Naive thymus-derived CD4-positive, alpha-beta T cell (primary cell): Measurements from ENCODE around the gene PDCD11. TPM values are rescaled to one million over a fixed set of nuclear protein-coding genes. Genes with fewer than 3 reads are reported as not detected.

ENCODE experiments used
- ATAC-seq: fragments of 150-1000 bp; cut with Tn5 transposase; 2 replicates; pipeline ENCODE4 v1.10.0; 2021; ENCODE audit warnings: mild to moderate bottlenecking, moderate library complexity
- CTCF ChIA-PET: fragments of 350-600 bp; sonication (Branson Sonifier 250); formaldehyde crosslinking; loops from one replicate; lab custom pipeline; 2021; ENCODE audit warnings: antibody characterized with exemption; lab: Charles Lee
- POLR2A ChIA-PET: fragments of 350-600 bp; sonication (Branson Sonifier 250); formaldehyde crosslinking; loops from one replicate; lab custom pipeline; 2021; ENCODE audit warnings: antibody characterized with exemption, inconsistent platforms; lab: Charles Lee
- DNase-seq, 9 donors: peaks; one replicate each; pipeline versions ENCODE4 v3.0.0 to v3.0.0-alpha.2; 2020 to 2022; ENCODE audit warnings: mixed read lengths in 1 of 9
- H3K27ac ChIP-seq: one replicate; pipeline ENCODE4 v1.7.0; 2013; ENCODE audit warnings: mild to moderate bottlenecking, low read depth, low read length, moderate library complexity
- H3K27me3 ChIP-seq, 2 donors: one replicate each; pipeline ENCODE4 v1.7.0; 2013; ENCODE audit warnings: low read length in 2 of 2, mild to moderate bottlenecking in 2 of 2, moderate library complexity in 2 of 2; ENCODE audit not compliant: control insufficient read depth in 2 of 2, insufficient read depth in 2 of 2
- H3K36me3 ChIP-seq, 3 experiments: 1 replicate in 2 of 3; 2 replicates in 1 of 3; pipeline ENCODE4 v1.7.0; 2013; ENCODE audit warnings: low read length in 3 of 3, mild to moderate bottlenecking in 3 of 3, moderate library complexity in 1 of 3; ENCODE audit not compliant: insufficient read depth in 3 of 3, control insufficient read depth in 2 of 3
- H3K4me1 ChIP-seq, 2 donors: one replicate each; pipeline ENCODE4 v1.7.0; 2013; ENCODE audit warnings: low read length in 2 of 2, mild to moderate bottlenecking in 2 of 2, moderate library complexity in 1 of 2; ENCODE audit not compliant: control insufficient read depth in 2 of 2, insufficient read depth in 2 of 2
- H3K4me3 ChIP-seq: 2 replicates; pipeline ENCODE4 v1.7.0; 2013; ENCODE audit warnings: mild to moderate bottlenecking, low read length
- H3K9me3 ChIP-seq, 3 experiments: 1 replicate in 2 of 3; 2 replicates in 1 of 3; pipeline ENCODE4 v1.7.0; 2013; ENCODE audit warnings: low read length in 3 of 3; ENCODE audit not compliant: control insufficient read depth in 2 of 3
- H3K27ac Mint-ChIP-seq, 9 donors: one replicate each; pipeline ENCODE4 v1.8.0; 2020 to 2022; ENCODE audit warnings: mixed read lengths in 9 of 9, mild to moderate bottlenecking in 8 of 9, moderate library complexity in 5 of 9, inconsistent platforms in 2 of 9
- H3K27me3 Mint-ChIP-seq, 5 donors: one replicate each; pipeline ENCODE4 v1.8.0; 2021 to 2022; ENCODE audit warnings: mixed read lengths in 5 of 5, mild to moderate bottlenecking in 1 of 5
- H3K36me3 Mint-ChIP-seq, 5 donors: one replicate each; pipeline ENCODE4 v1.8.0; 2020 to 2022; ENCODE audit warnings: mixed read lengths in 5 of 5, mild to moderate bottlenecking in 3 of 5, inconsistent platforms in 1 of 5
- H3K4me1 Mint-ChIP-seq, 7 donors: one replicate each; pipeline ENCODE4 v1.8.0; 2020 to 2022; ENCODE audit warnings: mixed read lengths in 7 of 7, mild to moderate bottlenecking in 3 of 7, inconsistent platforms in 1 of 7
- H3K4me3 Mint-ChIP-seq, 10 donors: one replicate each; pipeline ENCODE4 v1.8.0; 2020 to 2022; ENCODE audit warnings: mild to moderate bottlenecking in 10 of 10, mixed read lengths in 10 of 10, moderate library complexity in 6 of 10, inconsistent platforms in 2 of 10
- H3K9me3 Mint-ChIP-seq, 11 donors: one replicate each; pipeline ENCODE4 v1.8.0; 2020 to 2022; ENCODE audit warnings: mixed read lengths in 11 of 11, mild to moderate bottlenecking in 4 of 11, inconsistent platforms in 1 of 11, moderate library complexity in 1 of 11
- intact Hi-C, 2 donors: fragments of 100-400 bp; cut with micrococcal nuclease; formaldehyde crosslinking; loops; one replicate each; pipeline ENCODE4 v1.15.1; 2023
- polyA plus RNA-seq, 2 donors: library from polyadenylated mRNA; unstranded; fragments of 300-500 nt; fragmentation: Illumina TruSeq; gene quantifications; one replicate each; pipeline ENCODE4 v1.2.3, GENCODE V29; 2021
- total RNA-seq, 6 experiments: library from RNA in 5 of 6; stranded (reverse) in 5 of 6; gene quantifications; 1 replicate in 5 of 6; 2 replicates in 1 of 6; pipeline ENCODE4 v1.2.3 and lab custom pipeline; 2021 to 2026

PDCD11 gene
- total and polyA plus RNA-seq, 7 experiments from 2014 or later: 7.5 to 56.3 (median 31.9) TPM

DNA sequence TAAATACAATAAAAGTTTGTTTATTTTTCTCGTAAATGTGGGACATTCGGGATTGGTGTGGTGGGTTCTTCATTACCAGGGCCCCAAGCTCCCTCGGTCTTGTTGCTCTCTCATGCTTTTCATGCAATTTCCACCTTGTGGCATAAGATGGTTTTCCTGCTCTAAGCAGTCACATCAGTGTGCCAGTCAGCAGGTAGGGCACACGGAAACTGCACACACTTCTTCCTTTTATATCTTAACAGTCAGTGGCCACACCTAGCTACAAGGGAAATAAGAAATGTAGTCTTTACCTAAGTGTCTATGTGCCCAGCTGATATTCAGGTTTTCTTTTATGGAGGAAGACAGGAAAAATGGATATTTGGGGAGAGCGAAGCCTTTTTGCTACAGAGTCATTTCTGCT lies 22.2 kb upstream of the PDCD11 start:
- peaks cover 14 to 46% (median 30%) of the 10 kb centered on the region in 7 donors for H3K4me1 Mint-ChIP-seq
- POLR2A ChIA-PET: interaction anchor here (0.6 to 1.5 kb wide), 2 partner anchors 22 to 208 kb away, joined by 3 to 4 read pairs; partner anchors contain the start of genes ATP5MK and PDCD11
- Histone ChIP-seq H3K9me3 (no peaks in the 10 kb centered on the region), H3K36me3 (peaks cover 0 to 24% (median 0%) of the 10 kb centered on the region in 3 experiments), H3K4me3 (no peak overlapping the region), H3K27ac (no peak overlapping the region), H3K27me3 (no peaks in the 10 kb centered on the region), H3K4me1 (peaks cover 4 to 13% of the 10 kb centered on the region in 2 donors)
- CTCF ChIA-PET: no interaction called here
- peaks cover 7 to 21% (median 16%) of the 10 kb centered on the region in 5 donors for H3K36me3 Mint-ChIP-seq
- intact Hi-C loops: no loop called here
- H3K27ac Mint-ChIP-seq: peak overlapping the region in 6 of 9 donors; percentile 6 to 88 (median 41)
- H3K27me3 Mint-ChIP-seq: no peaks in the 10 kb centered on the region
- DNase-seq: peak in 2 of 9 donors; percentile 21 to 30
- ATAC-seq: no peak
- peak overlapping the region in 3 of 10 donors; percentile 34 to 67 (median 36) for H3K4me3 Mint-ChIP-seq
- no peaks in the 10 kb centered on the region for H3K9me3 Mint-ChIP-seq

DNA sequence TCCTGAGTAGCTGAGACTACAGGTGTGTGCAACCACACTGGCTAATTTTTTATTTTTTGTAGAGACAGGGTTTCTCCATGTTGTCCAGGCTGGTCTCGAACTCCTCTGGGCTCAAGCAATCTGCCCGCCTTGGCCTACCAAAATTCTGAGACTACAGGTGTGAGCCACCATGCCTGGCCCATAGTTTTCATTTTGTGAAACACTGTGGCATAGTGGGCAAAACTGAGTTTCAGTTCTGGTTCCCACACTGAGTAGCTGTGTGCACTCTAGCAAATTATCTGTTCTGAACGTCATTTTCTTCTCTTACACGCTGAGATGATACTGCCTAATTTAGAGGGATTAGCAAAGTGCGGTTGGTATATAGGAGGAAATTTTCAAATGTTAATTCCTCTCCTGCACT lies 13.7 kb upstream of the PDCD11 start:
- no peak overlapping the region for H3K4me3 Mint-ChIP-seq
- no peaks in the 10 kb centered on the region for H3K4me1 ChIP-seq
- H3K36me3 ChIP-seq: peaks cover 4 to 36% (median 8%) of the 10 kb centered on the region in 3 experiments
- H3K9me3 ChIP-seq: no peaks in the 10 kb centered on the region
- H3K27me3 ChIP-seq: no peaks in the 10 kb centered on the region
- DNase-seq (no peak), ATAC-seq (no peak)
- no peak overlapping the region for H3K27ac ChIP-seq
- intact Hi-C loops: no loop called here
- no peaks in the 10 kb centered on the region for H3K4me1 Mint-ChIP-seq
- no peaks in the 10 kb centered on the region for H3K9me3 Mint-ChIP-seq
- no peak overlapping the region for H3K4me3 ChIP-seq
- ChIA-PET CTCF (interaction anchor here (0.6 kb wide), 1 partner anchor 303 kb away, joined by 3 read pairs; no protein-coding TSS in a partner anchor), POLR2A (interaction anchor here (0.6 to 1.5 kb wide), 2 partner anchors 14 to 449 kb away, joined by 4 to 6 read pairs; partner anchors contain the start of gene TAF5)
- H3K27me3 Mint-ChIP-seq: no peaks in the 10 kb centered on the region
- H3K36me3 Mint-ChIP-seq: peaks cover 0 to 24% (median 6%) of the 10 kb centered on the region in 5 donors
- H3K27ac Mint-ChIP-seq: no peak overlapping the region

DNA sequence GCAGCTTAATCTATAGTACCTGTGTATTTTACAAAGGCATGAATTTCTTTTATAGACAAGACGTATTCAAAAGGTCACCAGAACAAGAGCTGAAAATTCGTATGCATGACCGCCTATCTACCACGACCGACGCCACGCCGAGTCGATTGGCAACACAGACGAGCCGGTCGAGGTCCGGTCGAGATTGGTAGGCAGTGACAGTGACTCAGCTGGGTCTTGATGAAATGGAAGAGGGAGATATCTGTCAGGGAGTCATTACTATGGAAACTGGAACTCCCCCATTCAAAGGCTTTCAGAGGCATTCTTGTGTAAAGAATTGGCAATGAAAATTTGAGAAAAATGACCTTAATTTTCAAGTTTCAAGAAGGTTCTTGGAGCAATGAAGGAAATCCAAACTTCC lies 2.2 kb upstream of the PDCD11 start:
- Mint-ChIP-seq H3K27ac (peak overlapping the region in 5 of 9 donors; percentile 16 to 80 (median 62)), H3K9me3 (no peaks in the 10 kb centered on the region), H3K4me3 (peak overlapping the region in 9 of 10 donors; percentile 63 to 99 (median 75)), H3K4me1 (peaks cover 38 to 64% (median 55%) of the 10 kb centered on the region in 7 donors), H3K36me3 (peaks cover 0 to 14% (median 5%) of the 10 kb centered on the region in 5 donors), H3K27me3 (no peaks in the 10 kb centered on the region)
- DNase-seq (no peak), ATAC-seq (no peak)
- no peaks in the 10 kb centered on the region for H3K9me3 ChIP-seq
- ChIA-PET POLR2A (interaction anchor here (3.5 kb wide), 1 partner anchor 26 kb away, joined by 24 read pairs; the partner anchor contains the start of gene TAF5), CTCF (interaction anchor here (0.9 kb wide), 1 partner anchor 1555 kb away, joined by 3 read pairs; no protein-coding TSS in a partner anchor)
- intact Hi-C loops: loop anchor here in 1 of 2 donors (10.0 kb wide), 1 partner anchor 871 kb away; the partner anchor contains the start of gene GSTO2
- no peak overlapping the region for H3K27ac ChIP-seq
- H3K4me1 ChIP-seq: peaks cover 25 to 33% of the 10 kb centered on the region in 2 donors
- peaks cover 4 to 44% (median 8%) of the 10 kb centered on the region in 3 experiments for H3K36me3 ChIP-seq
- no peak overlapping the region for H3K4me3 ChIP-seq
- no peaks in the 10 kb centered on the region for H3K27me3 ChIP-seq

DNA sequence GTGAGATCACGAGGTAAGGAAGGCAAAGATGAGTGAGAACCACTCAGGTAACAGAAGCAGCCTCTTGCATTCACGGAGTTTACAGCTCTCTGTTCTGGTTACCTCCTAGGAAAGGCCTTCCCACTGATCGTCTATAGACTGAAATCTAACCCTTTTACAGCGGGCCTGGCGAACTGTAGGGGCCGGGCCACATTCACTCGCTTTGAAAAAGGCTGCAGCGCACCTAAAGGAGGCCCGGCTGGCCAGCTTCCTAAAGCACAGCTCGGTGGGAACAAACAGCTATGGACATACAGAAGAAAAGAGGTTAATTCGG lies 716 bp upstream of the PDCD11 start:
- H3K27me3 Mint-ChIP-seq: no peaks in the 10 kb centered on the region

DNA sequence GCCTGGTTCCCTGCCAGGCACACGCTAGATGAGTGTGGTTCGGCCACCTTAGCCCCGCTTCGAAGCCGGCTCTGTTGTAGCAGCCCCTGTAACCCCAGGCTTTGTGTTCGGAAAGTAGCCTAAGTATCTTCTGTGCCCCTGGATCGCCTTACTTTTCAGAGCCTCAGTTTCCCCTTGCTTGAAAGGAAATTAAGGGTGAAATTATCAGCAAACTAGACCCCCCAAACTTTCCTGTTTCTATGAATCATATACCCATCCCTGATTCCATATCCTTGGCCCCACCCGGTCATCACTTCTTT lies 312 bp downstream of the PDCD11 start:
- no peak for ATAC-seq
- peaks cover 6 to 41% (median 17%) of the 10 kb centered on the region in 3 experiments for H3K36me3 ChIP-seq
- H3K27me3 ChIP-seq: no peaks in the 10 kb centered on the region
- ChIA-PET CTCF (interaction anchor here (0.6 kb wide), 1 partner anchor 751 kb away, joined by 7 read pairs; no protein-coding TSS in a partner anchor), POLR2A (interaction anchor here (0.6 to 3.5 kb wide), 3 partner anchors 10 to 479 kb away, joined by 4 to 24 read pairs (median 11); partner anchors contain the start of genes CNNM2 and TAF5)
- Mint-ChIP-seq H3K4me1 (peaks cover 42 to 68% (median 62%) of the 10 kb centered on the region in 7 donors), H3K27ac (peak overlapping the region; percentile 89 to 97 (median 96)), H3K4me3 (peak overlapping the region; percentile 91 to 99 (median 99)), H3K27me3 (no peaks in the 10 kb centered on the region), H3K36me3 (peaks cover 0 to 22% (median 9%) of the 10 kb centered on the region in 5 donors), H3K9me3 (no peaks in the 10 kb centered on the region)
- H3K9me3 ChIP-seq: no peaks in the 10 kb centered on the region
- intact Hi-C loops: loop anchor here (1.0 to 10.0 kb wide), 6 partner anchors 28 to 894 kb away; partner anchors contain the start of genes CNNM2 (in 2 of the 2), PCGF6 (in 2 of the 2), ACTR1A (in 1 of the 2) and BORCS7 (in 1 of the 2)
- peak overlapping the region; percentile 91 for H3K4me3 ChIP-seq
- H3K27ac ChIP-seq: peak overlapping the region; percentile 87
- DNase-seq: no peak
- peaks cover 25 to 33% of the 10 kb centered on the region in 2 donors for H3K4me1 ChIP-seq

More for the DNA sequence above, 716 bp upstream of the PDCD11 start:
- peaks cover 42 to 68% (median 62%) of the 10 kb centered on the region in 7 donors for H3K4me1 Mint-ChIP-seq
- Histone ChIP-seq H3K27me3 (no peaks in the 10 kb centered on the region), H3K4me3 (peak overlapping the region; percentile 91), H3K27ac (peak overlapping the region; percentile 87), H3K4me1 (peaks cover 25 to 33% of the 10 kb centered on the region in 2 donors), H3K36me3 (peaks cover 10 to 46% (median 12%) of the 10 kb centered on the region in 3 experiments), H3K9me3 (no peaks in the 10 kb centered on the region)
- DNase-seq (peak in 1 of 9 donors; percentile 26), ATAC-seq (no peak)
- ChIA-PET POLR2A (interaction anchor here (0.6 to 3.5 kb wide), 6 partner anchors 8 to 801 kb away, joined by 3 to 24 read pairs (median 3); partner anchors contain the start of gene TAF5), CTCF (no interaction called here)
- no peaks in the 10 kb centered on the region for H3K9me3 Mint-ChIP-seq
- H3K27ac Mint-ChIP-seq: peak overlapping the region; percentile 84 to 97 (median 95)
- H3K36me3 Mint-ChIP-seq: peaks cover 0 to 19% (median 9%) of the 10 kb centered on the region in 5 donors
- intact Hi-C loops: loop anchor here (1.0 to 10.0 kb wide), 6 partner anchors 27 to 893 kb away; partner anchors contain the start of genes CNNM2 (in 2 of the 2), PCGF6 (in 2 of the 2), ACTR1A (in 1 of the 2) and BORCS7 (in 1 of the 2)
- H3K4me3 Mint-ChIP-seq: peak overlapping the region; percentile 91 to 99 (median 99)

DNA sequence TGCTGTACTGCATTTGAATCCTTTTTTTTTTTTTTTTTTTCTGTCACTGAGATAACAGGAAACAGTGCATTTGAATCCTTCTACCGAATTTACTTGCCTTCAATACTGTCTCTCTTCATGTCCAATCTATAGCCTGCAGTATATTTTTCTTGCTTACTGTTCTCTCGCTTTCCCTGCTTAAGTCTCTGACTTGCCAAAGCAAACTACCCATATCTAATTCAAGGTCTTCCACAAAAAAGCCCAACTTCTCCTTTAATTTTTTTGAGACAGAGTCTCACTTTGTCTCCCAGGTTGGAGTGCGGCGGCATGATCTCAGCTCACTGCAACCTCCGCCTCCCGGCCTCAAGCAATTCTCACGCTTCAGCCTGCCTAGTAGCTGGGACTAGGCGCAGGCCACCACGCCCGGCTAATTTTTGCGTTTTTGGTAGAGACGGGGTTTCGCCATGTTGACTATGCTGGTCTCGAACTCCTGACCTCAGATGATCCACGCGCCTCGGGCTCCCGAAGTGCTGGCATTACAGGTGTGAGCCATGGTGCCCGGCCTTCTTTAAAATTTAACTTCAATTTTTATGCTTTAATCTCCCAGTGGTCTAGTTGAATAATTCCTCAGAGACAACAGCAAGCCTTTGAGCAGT lies 882 bp downstream of the PDCD11 start:
- Histone ChIP-seq H3K4me3 (peak overlapping the region; percentile 91), H3K9me3 (no peaks in the 10 kb centered on the region), H3K27ac (peak overlapping the region; percentile 87), H3K4me1 (peaks cover 25 to 33% of the 10 kb centered on the region in 2 donors), H3K27me3 (no peaks in the 10 kb centered on the region), H3K36me3 (peaks cover 6 to 42% (median 21%) of the 10 kb centered on the region in 3 experiments)
- POLR2A ChIA-PET: interaction anchor here (0.6 to 3.5 kb wide), 3 partner anchors 10 to 479 kb away, joined by 4 to 24 read pairs (median 11); partner anchors contain the start of genes CNNM2 and TAF5
- peak in 1 of 9 donors; percentile 2 for DNase-seq
- Mint-ChIP-seq H3K27ac (peak overlapping the region; percentile 89 to 97 (median 96)), H3K9me3 (no peaks in the 10 kb centered on the region), H3K4me1 (peaks cover 42 to 68% (median 62%) of the 10 kb centered on the region in 7 donors), H3K36me3 (peaks cover 0 to 22% (median 9%) of the 10 kb centered on the region in 5 donors), H3K27me3 (no peaks in the 10 kb centered on the region), H3K4me3 (peak overlapping the region; percentile 91 to 99 (median 99))
- intact Hi-C loops: loop anchor here in 1 of 2 donors (10.0 kb wide), 1 partner anchor 867 kb away; the partner anchor contains the start of gene GSTO2
- CTCF ChIA-PET: interaction anchor here (0.6 kb wide), 1 partner anchor 95 kb away, joined by 3 read pairs; no protein-coding TSS in a partner anchor
- ATAC-seq: no peak
